Skeletal muscle tissue (tissue), 4 donors: Measurements from ENCODE around the gene NEK5. TPM values are rescaled to one million over a fixed set of nuclear protein-coding genes. Genes with fewer than 3 reads are reported as not detected.
A peak's percentile ranks its signal among the peaks of the same experiment; 100 is the strongest.

ENCODE experiments used
- H3K27ac ChIP-seq: one replicate; pipeline ENCODE4 v1.7.0; 2013; ENCODE audit warnings: mild to moderate bottlenecking, low read depth, low read length, inconsistent platforms
- H3K27me3 ChIP-seq, 3 donors: one replicate each; pipeline ENCODE4 v1.7.0; 2013; ENCODE audit warnings: low read length in 3 of 3; ENCODE audit not compliant: control insufficient read depth in 3 of 3, insufficient read depth in 3 of 3
- H3K36me3 ChIP-seq, 3 donors: one replicate each; pipeline ENCODE4 v1.7.0; 2013; ENCODE audit warnings: low read length in 3 of 3; ENCODE audit not compliant: control insufficient read depth in 3 of 3, insufficient read depth in 3 of 3
- H3K4me1 ChIP-seq, 3 donors: one replicate each; pipeline ENCODE4 v1.7.0; 2013; ENCODE audit warnings: low read length in 3 of 3, mild to moderate bottlenecking in 3 of 3; ENCODE audit not compliant: control insufficient read depth in 3 of 3, insufficient read depth in 3 of 3
- H3K4me3 ChIP-seq, 3 donors: one replicate each; pipeline ENCODE4 v1.7.0; 2013; ENCODE audit warnings: low read length in 3 of 3
- H3K9ac ChIP-seq, 3 donors: one replicate each; pipeline ENCODE4 v1.7.0; 2013; ENCODE audit warnings: low read length in 3 of 3, mild to moderate bottlenecking in 3 of 3, moderate library complexity in 2 of 3, low read depth in 1 of 3
- H3K9me3 ChIP-seq, 3 donors: one replicate each; pipeline ENCODE4 v1.7.0; 2013; ENCODE audit warnings: low read length in 3 of 3; ENCODE audit not compliant: control insufficient read depth in 3 of 3
- total RNA-seq: library from RNA; depleted of rRNA; stranded (reverse); fragments of >200 nt; gene quantifications from one replicate; pipeline ENCODE4 v1.2.3, GENCODE V29; 2014
- donor health status: Osteomylitis.

The NEK5 gene
- total RNA-seq, 1 donor from 2014 or later = 1.0 TPM

DNA sequence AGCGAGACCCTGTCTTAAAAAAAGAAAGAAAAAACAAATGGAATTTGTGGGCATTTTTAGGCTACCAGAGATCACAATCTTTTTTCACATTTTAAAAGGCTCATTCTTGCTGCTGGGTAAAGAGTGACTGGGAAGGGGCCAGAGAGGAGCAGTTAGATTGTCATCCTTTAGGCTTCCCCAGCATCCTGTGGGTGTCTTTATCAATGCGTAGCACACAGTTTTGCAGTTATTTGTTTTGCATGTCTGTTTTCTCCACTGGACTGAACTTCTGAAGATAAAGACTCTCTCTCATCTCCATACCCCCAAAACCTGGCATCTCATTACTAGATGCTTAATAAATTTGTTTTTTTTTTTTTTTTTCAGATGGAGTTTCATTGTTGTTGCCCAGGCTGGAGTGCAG lies 106.5 kb downstream of the NEK5 start:
- Histone ChIP-seq H3K9ac (no peak overlapping the region), H3K4me1 (peaks cover 0 to 4% (median 0%) of the 10 kb centered on the region in 3 donors), H3K27me3 (no peaks in the 10 kb centered on the region), H3K27ac (no peak overlapping the region), H3K4me3 (no peak overlapping the region), H3K9me3 (no peaks in the 10 kb centered on the region), H3K36me3 (peaks cover 9 to 37% (median 34%) of the 10 kb centered on the region in 3 donors)

DNA sequence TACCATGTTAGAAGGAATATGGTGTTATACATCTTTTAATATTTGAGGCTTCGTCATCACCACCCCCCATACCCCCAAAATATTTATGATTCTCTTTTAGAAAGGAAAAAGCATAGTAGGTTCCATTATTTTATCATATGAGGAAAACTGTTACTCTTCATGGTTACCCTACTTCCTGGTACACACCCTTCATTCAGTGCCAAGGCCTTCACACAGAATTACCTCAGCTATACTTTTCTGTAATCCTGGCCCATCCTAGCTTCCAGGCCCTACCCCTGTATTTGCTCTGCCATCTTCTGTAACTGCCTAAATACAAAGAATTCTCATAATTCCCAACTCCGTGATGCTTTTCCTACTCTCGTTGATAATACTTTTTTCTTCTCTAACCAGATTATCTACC lies 108.7 kb downstream of the NEK5 start:
- H3K36me3 ChIP-seq = peaks cover 5 to 34% (median 30%) of the 10 kb centered on the region in 3 donors
- no peaks in the 10 kb centered on the region for H3K4me1 ChIP-seq
- no peak overlapping the region for H3K4me3 ChIP-seq

DNA sequence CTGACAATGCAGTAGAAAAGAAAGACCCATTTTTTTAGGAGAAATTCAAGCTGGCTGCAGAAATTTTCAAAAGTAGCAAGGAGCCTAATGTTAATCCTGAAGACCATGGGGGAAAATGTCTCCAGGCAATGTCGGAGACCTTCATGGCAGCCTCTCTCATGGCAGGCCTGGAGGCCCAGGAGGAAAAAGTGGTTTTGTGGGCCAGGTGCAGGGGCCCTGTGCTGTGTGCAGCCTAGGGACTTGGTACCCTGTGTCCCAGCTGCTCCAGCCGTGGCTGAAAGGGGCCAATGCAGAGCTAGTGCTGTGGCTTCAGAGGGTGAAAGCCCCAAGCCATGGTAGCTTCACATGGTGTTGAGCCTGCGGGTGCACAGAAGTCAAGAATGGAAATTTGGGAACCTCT lies 112.6 kb downstream of the NEK5 start:
- Histone ChIP-seq H3K9me3 (no peaks in the 10 kb centered on the region), H3K27me3 (no peaks in the 10 kb centered on the region), H3K9ac (no peak overlapping the region), H3K36me3 (peaks cover 3 to 18% (median 17%) of the 10 kb centered on the region in 3 donors), H3K4me1 (peaks cover 0 to 8% (median 5%) of the 10 kb centered on the region in 3 donors), H3K27ac (no peak overlapping the region), H3K4me3 (no peak overlapping the region)

More for the DNA sequence above, 108.7 kb downstream of the NEK5 start:
- H3K9ac ChIP-seq = no peak overlapping the region
- no peak overlapping the region for H3K27ac ChIP-seq
- H3K27me3 ChIP-seq = no peaks in the 10 kb centered on the region
- no peaks in the 10 kb centered on the region for H3K9me3 ChIP-seq

DNA sequence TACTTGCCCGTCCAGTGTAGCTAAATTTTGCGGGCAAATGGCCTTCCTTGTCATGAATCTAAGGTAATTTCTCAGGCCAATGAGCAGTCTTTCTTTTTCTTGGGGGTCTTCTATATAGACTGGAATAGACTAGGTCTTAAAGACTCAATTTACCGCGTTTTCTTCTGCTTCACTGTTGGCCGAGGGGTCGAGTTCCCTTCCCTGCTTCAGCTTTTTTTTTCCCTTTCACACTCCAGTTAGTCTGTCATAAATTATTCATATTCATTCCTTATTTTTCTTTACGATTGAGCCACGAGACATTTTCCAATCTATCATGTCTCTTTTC lies 116.4 kb downstream of the NEK5 start:
- H3K9ac ChIP-seq = peak overlapping the region; percentile 83 to 94 (median 86)
- H3K27ac ChIP-seq = peak overlapping the region; percentile 71
- H3K27me3 ChIP-seq = no peaks in the 10 kb centered on the region
- H3K4me1 ChIP-seq = peaks cover 4 to 12% (median 10%) of the 10 kb centered on the region in 3 donors
- no peaks in the 10 kb centered on the region for H3K9me3 ChIP-seq
- H3K4me3 ChIP-seq = peak overlapping the region; percentile 96 to 99 (median 96)
- peaks cover 0 to 2% (median under 1%) of the 10 kb centered on the region in 3 donors for H3K36me3 ChIP-seq

DNA sequence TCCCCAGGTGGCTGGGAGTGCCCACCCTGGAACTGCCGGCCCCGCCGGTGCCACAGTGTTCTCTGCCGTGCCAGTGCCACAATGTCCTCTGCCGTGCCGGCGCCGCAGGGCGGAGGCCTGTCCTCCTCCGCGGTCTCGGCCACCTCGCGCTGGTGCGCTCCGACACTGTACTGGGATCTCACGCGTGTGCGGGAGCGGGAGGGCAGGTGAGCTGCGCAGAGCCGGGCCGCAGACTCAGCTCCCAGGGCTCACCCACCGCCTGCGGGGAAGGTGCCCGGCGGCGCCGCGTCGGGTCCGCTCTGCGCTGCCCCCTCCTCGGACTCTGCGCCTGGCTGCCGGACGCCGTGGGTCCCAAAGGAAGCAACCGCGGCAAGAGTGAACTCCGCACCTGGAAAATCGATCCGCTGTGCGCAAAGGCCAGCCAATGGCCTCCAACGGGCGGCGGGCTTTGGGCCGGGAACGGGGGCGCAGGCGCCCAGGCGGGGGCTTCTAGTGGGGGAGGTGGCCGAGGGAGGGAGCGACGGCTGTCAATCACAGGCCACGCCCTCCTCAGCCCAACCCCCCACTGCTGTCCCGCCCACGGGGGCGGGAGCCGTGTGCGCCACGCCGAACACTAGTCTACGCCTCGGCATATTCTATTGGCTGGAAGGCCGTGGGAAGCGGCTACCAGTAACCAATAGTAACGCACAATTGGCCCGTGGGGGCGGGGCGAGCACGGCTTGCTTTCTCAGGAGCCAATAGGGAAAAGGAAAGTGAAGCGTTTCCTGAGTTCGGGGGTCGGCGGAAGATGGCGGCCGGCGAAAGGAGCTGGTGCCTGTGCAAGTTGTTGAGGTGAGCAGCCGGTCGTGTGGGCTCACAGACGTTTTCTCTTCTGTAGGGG lies 117.0 kb downstream of the NEK5 start, which contains the start of gene ALG11:
ALG11 (plus strand) TSS at position 767 of the 880 bp plus-strand sequence; CDS start at position 788, 21 bp downstream.
- H3K27me3 ChIP-seq = no peaks in the 10 kb centered on the region
- H3K9me3 ChIP-seq = no peaks in the 10 kb centered on the region
- peak within 1 kb of the TSS; percentile 71 for H3K27ac ChIP-seq
- H3K36me3 ChIP-seq = peaks cover 0 to 2% (median 0%) of the 10 kb centered on the region in 3 donors
- H3K4me3 ChIP-seq = peak within 1 kb of the TSS; percentile 96 to 99 (median 96)
- H3K9ac ChIP-seq = peak within 1 kb of the TSS; percentile 86 to 94 (median 90)
- H3K4me1 ChIP-seq = peaks cover 4 to 12% (median 10%) of the 10 kb centered on the region in 3 donors

DNA sequence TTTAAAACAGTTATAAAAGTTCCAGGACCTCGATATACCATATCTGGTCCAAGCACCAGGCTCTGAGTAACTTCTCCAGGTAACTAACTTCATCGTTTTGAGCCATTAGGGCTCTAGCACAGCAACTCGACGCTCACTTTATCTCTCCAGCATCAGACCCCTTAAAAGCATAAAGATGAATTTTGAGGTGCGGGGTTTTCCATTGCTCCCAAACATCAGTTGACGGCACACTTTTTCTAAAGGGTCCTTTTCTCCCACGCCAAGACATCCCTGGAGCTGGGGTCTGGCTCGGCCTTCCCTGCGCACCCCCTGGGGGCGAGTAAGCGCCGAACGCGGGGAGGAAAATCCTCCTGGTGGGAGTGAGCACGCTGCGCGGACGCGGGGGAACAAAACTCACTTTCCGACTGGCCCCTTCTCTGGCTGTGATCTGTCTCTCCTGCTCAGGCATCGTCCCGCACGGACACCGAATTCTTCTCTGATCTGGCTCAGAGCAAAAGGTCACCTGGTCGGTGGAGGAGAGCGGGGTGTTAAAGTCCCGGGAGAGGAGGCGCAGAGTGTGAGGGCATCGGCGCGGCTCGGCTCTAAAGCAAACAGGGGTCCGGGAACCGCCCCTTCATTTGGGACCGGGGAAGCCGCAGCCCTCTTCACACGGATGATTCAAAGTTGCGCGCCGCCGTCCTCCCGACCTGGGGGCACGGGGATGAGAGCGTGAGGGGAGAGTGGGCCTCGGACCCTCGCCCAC lies 117.8 kb downstream of the NEK5 start, which contains the start of gene ATP7B:
ATP7B (minus strand) TSS at position 561 of the 742 bp plus-strand sequence; CDS start at position 448, 113 bp downstream.
- H3K27ac ChIP-seq = peak within 1 kb of the TSS; percentile 71
- no peaks in the 10 kb centered on the region for H3K36me3 ChIP-seq
- peak within 1 kb of the TSS; percentile 86 to 94 (median 90) for H3K9ac ChIP-seq
- H3K4me3 ChIP-seq = peak within 1 kb of the TSS; percentile 96 to 99 (median 96)
- H3K4me1 ChIP-seq = peaks cover 4 to 12% (median 10%) of the 10 kb centered on the region in 3 donors
- H3K9me3 ChIP-seq = no peaks in the 10 kb centered on the region
- no peaks in the 10 kb centered on the region for H3K27me3 ChIP-seq

DNA sequence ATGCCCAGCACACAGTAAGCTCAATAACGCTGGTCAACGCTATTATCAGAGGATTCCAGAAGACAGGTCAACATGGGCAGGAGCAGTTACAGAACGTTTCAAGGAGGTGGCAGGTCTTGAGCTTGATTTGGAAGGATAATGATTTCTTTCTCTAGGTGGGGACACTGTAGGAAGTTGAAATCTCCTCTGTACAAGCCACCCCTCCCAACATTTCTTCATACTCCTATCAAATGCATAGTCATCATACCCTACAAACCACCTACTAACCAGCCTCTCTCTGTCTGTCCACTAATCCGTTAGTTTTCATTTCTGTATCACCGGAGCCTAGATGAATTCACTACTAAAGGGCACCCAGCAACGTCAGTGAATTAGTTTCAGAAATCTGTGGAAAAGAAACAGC lies 118.9 kb downstream of the NEK5 start:
- H3K4me3 ChIP-seq = no peak overlapping the region

DNA sequence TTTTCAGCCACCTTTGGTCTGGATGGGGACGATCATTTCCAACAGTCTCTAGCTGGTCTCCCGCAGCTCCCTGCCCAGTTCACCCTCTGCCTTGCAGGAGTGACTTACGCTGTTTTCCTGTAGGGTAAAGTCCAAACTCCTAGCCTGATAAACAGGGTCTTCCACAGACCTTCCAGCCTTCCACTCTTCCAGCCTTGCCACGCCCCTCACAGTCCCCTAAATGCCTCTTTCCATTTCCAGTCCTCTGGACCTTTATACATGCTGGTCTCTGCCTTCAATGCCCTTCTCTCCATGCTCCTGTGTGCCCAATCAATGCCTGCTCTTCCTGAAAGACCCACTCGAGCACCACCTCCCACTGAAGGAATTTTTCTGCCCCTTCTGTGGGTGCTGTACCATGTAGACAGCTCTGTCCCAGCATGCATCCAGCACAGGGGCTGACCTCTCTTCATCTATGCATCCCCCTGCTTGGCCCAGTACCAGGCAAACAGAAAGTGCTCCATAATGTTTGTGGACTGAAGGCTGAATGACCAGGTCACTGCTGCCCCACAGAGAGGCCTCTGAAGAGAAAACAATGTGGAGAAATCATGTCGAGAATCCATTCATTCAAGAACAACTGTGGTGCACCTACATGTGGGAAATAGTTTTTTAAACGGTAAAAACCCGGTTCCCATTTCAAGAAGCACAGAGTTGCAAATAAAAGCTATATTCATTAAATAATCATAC lies 122.2 kb downstream of the NEK5 start:
- Histone ChIP-seq H3K4me1 (peaks cover 4 to 8% (median 4%) of the 10 kb centered on the region in 3 donors), H3K27ac (no peak overlapping the region), H3K9ac (no peak overlapping the region), H3K27me3 (no peaks in the 10 kb centered on the region), H3K36me3 (no peaks in the 10 kb centered on the region), H3K4me3 (no peak overlapping the region), H3K9me3 (no peaks in the 10 kb centered on the region)

More for the DNA sequence above, 118.9 kb downstream of the NEK5 start:
- Histone ChIP-seq H3K9me3 (no peaks in the 10 kb centered on the region), H3K27me3 (no peaks in the 10 kb centered on the region), H3K9ac (no peak overlapping the region), H3K4me1 (peaks cover 4 to 12% (median 10%) of the 10 kb centered on the region in 3 donors), H3K27ac (no peak overlapping the region), H3K36me3 (no peaks in the 10 kb centered on the region)

DNA sequence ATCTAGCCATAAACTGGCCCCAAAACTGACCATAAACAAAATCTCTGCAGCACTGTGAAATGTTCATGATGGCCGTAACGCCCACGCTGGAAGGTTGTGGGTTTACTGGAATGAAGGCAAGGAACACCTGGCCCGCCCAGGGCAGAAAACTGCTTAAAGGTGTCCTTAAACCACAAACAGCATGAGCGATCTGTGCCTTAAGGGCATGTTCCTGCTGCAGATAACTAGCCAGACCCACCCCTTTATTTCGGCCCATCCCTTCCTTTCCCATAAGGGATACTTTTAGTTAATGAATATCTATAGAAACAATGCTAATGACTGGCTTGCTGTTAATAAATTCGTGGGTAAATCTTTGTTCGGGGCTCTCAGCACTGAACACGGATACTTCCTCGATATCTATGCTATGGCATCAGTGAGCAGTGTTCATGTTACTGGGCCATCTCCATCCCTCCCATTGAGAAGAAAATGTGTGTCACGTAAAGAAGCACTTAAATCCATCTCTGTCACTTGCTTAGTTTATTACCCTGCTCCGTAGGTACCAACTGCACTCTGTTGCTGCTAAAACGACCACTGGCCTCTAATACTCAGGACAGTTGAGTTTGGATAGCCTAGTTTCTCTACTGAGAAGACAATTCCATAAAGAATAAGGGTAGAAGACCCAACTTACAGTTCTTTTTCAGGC lies 122.9 kb downstream of the NEK5 start:
- H3K27me3 ChIP-seq = no peaks in the 10 kb centered on the region
- H3K4me1 ChIP-seq = peaks cover 3% of the 10 kb centered on the region in 3 donors
- no peaks in the 10 kb centered on the region for H3K36me3 ChIP-seq
- H3K4me3 ChIP-seq = no peak overlapping the region
- H3K9ac ChIP-seq = no peak overlapping the region
- H3K27ac ChIP-seq = no peak overlapping the region
- H3K9me3 ChIP-seq = no peaks in the 10 kb centered on the region
